ENCODE data around the gene ANKS1B.

ANKS1B gene

DNA sequence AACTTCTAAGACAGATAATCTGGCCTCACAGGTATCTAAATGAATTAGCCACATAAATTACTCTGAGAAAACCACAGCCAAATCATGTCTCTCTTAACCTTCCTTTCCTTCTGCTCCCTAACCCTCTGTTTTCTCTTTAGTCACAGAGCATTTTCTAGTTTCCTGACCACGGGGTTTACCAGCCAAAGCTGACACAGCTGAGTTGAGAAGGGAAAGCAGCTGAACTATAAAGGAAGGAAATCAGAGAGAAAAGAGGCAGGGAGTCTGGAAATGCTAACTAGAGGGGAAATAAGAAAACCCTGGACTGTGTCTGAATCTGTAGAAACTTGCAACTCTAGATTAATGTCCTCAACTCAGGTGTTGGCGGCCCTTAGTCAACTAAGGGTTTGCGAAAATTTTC is 24.4 kb downstream of the ANKS1B start:
- FAIRE-seq (no peak), DNase-seq (ENCODE audit: low spot score) (no peak)

DNA sequence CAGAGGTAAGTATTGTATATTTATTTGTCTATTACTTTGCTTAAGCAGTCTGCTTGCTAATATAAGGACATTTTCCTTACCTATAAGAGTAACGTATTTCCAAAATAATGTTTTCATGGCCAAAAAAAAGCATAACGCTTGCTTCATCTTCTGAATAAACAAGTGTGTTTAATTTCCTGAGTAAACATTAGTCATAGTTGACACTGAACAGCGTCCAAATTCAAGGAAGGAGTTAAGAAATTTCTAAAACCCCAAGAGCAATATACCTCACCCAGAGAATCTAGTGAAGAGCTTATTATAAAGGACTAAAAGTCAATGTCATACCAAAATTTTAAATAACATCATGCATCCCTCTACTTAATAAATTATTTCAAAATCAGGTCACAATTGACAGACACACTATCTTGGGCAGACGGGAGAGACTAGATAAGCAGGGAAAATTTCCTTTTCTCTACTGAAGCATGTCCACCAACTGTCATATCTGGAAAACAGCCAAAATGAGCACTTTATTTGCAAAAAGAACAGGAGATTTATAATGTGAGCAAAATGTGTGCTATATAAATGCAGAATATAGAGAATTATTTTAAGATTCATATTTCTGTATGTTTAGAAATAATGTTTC is 25.1 kb downstream of the ANKS1B start:
- DNase-seq (ENCODE audit: low spot score) (no peak), FAIRE-seq (no peak)

DNA sequence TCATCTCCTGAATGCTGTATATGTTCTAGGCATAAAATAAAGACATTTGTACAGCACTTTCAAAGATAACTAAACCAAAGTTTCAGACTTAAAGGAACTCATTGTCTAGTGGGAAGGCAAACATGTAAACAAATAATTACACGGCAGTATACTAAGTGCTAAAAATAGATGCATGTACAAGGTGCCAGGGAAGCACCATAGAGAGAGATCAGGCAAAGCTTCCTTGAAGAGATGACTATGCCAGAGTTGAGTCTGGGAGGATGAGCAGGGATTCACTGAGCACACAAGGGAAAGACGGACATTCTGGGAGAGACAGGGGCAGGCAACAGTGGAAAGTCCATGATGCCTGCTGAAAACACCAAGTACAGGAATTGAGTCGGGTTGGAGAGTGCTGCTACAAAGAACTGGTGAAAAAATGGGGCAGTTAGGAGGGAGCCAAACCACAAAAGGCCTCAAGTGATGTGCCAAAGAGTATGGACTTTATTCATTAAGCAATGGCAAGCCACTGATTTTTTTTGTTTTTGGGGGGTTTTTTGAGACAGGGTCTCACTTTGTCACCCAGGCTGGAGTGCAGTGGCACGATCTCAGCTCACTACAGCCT is 26.8 kb downstream of the ANKS1B start:
- DNase-seq (ENCODE audit: low spot score) (no peak), FAIRE-seq (no peak)

DNA sequence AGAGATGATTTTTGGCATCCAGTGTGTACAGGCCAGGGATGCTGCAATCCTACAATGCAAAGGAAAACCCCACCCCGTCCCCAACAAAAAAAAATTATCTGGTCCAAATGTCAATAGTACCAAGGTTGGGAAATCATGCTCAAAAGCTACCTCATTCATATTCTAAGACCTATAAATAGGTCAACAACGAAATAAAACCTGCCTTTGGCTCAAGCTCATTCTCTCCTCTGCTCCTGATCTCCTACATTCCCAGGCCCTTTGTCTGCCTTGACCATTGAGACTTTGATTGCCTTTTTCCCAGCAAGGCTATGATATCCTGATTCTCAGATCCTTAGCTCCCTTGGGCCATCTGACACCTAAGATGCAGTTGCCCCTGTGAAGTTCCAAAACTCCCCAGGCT is 30.0 kb downstream of the ANKS1B start:
- no peak for FAIRE-seq
- no peak for DNase-seq (ENCODE audit: low spot score)

DNA sequence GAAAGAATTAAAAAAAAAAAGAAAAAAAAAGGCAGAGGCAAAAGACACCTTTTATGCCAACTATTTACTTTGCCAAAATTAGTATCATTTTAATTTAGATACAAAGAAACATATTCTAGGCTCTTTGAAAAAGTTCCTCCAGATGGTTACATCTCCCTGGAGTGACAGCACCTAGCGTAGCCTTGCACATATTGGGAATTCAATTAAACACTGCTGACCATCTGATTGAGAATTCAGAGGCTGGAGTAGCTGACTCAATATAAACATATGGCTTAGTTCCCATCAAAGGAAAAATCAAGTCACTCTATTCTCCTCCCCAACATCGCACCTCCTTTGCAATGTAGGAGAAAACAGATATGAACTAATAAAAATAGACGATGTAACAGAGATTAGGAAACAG is 36.4 kb downstream of the ANKS1B start:
- DNase-seq (ENCODE audit: low spot score) = no peak

DNA sequence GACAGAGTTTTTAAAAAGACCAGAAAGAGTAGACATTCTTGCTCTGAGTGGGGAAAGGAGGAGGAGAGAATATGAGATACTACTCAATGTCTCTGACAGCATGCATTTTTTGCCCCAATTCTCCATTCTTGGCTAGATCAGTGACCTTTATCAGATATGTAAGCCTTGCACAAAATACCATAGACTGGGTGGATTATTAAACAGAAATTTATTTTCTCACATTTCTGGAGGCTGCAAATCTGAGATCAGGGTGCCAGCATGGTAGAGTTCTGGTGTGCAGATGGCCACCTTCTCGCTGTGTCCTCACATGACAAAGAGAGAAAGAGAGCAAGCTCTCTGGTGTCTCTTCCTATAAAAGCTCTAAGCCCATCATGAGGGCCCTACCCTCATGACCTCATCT is 38.6 kb downstream of the ANKS1B start:
- no peak for FAIRE-seq
- no peak for DNase-seq (ENCODE audit: low spot score)

More for the DNA sequence above, 36.4 kb downstream of the ANKS1B start:
- no peak for FAIRE-seq

DNA sequence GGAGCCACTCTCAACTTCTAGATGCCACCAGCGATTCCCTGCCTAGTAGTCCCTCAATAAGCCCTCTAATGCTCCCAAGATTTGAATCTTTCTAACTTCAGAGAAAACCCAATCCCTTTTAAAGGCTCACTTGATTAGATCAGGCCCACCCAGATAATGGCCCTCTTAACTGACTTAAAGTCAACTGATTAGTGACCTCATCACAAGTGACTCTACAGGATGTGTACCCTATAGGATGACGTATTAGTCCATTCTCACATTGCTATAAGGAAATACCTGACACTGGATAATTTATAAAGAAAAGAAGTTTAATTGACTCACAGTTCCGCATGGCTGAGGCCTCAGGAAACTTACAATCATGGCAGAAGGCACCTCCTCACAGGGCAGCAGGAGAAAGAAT is 49.1 kb downstream of the ANKS1B start:
- FAIRE-seq (no peak), DNase-seq (ENCODE audit: low spot score) (no peak)

DNA sequence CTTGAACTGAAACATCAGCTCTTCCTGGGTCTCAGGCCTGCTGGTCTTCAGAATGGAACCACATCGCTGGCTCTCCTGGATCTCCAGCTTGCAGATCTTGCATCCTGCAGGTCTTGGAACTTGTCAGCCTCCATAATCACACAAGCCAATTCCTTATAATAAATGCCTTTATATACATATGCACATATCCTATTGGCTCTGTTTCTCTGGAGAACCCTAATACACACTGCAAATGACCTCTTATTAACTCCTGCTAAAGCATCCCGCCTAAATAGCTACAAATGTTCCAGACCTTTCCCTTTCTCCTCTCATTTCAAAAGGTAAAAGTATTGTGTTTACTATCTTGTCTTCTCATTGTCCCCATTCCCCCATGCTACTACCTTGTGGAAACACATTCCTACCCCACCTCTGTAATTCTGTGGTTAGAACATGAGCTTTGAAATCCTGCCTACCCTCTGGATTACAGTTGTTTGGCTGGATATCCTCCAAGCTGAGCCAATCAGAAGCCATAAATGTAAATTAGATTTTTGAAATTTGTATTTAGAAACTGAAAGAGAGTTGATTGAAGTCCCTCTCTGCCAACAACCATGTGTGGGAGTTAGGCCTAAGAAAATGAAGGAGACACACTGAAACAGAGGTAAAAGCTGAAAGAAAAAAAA is 58.1 kb downstream of the ANKS1B start:
- no peak for FAIRE-seq
- no peak for DNase-seq (ENCODE audit: low spot score)

DNA sequence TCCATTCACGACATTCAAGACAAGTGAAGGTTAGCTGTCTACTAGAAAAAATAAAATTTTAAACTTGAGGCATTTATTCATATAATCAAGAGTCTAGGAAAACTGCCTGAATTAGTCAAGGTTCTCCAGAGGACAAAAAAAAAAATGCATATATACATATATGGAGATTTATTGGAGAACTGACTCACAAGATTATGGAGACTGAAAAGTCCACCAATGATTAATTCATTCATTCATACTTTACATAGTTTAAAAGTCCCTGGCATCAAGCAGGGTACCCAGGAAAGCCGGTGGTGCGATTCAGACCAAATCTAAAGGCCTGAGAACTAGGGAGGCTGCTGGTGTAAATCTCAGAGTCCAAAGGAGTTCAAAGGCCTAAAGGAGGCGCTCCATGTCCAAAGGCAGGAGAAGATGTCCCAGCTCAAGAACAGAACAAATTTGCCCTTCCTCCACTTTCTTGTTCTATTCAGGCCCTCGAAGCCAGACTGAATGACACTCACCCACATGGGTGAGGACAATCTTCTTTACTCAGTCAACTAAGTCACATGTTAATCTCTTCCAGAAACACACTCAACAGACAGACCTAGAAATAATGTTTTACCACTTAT is 64.3 kb downstream of the ANKS1B start:
- FAIRE-seq (no peak), DNase-seq (ENCODE audit: low spot score) (no peak)

DNA sequence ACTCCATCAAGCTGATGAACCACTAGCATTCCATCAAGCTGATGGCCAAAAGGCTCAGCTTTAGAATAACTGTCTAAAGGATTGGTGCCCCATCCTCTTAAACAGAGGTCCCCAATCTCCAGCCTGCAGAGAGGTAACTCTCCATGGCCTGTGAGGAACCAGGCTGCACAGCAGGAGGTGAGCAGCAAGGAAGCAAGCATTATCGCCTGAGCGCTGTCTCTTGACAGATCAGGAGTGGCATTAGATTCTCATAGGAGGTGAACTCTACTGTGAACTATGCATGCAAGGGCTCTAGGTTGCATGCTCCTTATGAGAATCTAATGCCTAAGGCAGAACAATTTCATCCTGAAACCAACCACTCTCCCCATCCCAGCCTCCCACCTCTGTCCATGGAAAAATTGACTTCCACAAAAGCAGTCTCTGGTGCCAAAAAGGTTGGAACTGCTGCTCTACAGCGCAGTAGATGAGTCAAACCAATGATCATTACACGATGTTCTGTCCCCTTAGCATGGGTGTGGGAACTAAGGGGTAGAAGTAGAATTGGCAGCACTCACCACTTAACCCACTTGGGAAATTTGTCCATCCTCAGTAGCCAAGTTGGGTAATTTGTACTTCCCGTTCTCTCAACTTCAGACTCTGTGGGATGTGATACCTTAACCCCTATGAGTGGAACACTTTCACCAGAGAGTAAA is 66.9 kb downstream of the ANKS1B start:
- FAIRE-seq (no peak), DNase-seq (ENCODE audit: low spot score) (no peak)

DNA sequence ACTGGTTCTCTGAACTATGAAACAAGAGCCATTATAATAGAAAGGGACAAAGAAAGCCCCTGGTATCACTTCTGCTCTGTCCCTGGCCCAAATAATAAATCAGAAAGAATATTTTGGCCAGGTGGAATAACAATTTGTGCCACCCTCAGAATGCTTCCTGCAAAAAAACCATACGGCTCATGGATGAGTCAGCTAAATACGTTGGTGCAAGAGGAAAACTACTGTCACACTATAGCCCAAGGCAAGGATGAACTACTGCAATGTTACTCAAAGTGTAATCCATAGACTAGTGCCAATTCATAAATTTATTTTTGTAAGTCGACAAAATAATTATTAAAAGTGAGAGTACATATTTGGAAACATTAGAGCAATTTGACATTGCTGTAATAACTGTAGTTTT is 68.2 kb downstream of the ANKS1B start:
- DNase-seq (ENCODE audit: low spot score) (no peak), FAIRE-seq (no peak)

DNA sequence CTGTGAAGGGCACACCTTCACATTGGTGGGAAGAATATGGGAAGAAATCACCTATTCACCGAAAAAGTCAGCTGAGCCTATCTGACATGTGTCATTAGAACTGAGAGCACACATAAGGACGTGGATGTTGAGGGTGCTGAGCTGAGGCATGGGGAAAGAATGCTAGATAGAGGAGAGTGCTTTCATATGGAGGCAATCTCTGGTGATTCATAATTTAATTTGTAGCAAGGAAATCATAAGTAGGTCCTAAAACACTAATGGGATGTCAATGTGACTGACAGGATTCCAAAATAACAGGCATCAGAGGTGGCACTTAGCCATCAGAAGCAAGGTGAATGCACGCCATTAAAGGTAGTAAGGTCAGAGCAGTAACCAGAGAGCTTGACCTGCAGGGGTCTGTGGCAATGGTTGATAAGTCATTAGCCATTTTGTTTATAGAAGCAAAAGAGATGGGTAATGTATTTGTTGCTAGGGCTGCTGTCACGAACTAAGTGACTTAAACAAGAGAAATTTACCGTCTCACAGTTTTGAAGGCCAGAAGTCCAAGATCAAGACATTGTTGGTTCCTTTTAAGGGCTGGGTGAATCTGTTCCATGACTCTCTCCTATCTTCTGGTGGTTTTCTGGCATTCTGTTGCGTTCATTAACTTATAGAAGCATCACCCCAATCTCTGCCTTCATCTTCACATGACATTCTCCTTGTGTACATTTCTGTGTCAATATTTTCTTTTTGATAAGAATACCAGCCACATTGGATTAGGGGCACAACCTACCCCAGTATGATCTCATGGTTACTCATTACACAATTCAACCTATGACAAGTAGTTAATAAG is 69.3 kb downstream of the ANKS1B start:
- FAIRE-seq = no peak
- no peak for DNase-seq (ENCODE audit: low spot score)

DNA sequence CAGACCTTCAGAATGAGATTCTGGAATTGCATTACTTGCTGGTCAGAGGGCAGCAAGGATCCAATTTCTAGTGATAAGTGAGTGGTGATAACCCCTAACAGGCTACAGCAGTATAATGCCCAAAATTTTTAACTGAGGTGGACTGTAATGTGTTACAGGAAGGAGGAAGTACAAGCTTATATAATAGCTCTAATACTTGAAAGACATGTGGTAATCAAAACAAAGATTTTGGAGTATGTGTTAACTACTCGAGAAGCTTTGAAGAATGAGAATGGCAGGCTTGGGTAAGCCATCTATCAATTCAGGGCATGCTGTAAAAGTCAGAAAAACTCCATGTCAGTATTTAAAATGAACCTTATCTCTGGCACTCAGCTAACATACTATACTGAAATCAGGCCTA is 70.5 kb downstream of the ANKS1B start:
- DNase-seq (ENCODE audit: low spot score) (no peak), FAIRE-seq (no peak)

DNA sequence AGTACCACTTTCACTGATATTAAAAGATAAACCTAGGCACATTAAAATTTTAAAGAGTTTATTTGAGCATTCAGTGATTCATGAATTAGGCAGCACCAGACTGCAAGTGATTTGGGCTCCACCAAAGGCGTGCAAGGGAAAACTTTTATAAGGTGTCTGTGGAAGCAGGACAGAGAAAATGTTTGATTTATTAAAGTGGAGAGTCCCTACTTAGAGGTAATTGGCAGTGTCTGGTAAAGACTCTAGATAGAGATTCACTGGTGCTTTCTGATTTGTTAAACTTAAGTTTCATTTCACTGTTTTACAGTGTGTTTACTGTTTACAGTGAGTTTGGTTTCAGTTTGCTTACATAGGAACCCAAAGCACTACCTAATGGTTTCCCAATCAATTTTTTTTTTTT is 72.8 kb downstream of the ANKS1B start:
- no peak for DNase-seq (ENCODE audit: low spot score)
- FAIRE-seq = no peak

DNA sequence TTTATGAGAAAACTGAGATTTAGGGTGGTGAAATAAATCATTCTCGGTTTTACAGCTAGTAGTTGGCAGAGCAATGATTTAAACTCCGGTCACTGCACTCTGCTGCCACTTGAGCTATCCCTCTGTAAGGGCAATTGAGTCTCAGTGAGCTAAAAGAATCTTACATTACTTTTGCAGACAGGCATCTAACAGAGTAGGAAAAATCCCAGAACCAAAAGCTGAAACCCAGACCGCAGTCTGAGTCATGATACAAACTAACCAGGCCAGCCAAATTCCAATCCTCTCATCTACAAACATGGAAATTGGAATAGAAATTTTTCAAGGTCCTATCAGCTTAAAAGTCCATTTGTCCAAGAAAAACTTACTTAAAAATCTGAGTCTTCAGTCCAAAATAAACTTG is 73.7 kb downstream of the ANKS1B start:
- FAIRE-seq (no peak), DNase-seq (ENCODE audit: low spot score) (peak; percentile 53)

DNA sequence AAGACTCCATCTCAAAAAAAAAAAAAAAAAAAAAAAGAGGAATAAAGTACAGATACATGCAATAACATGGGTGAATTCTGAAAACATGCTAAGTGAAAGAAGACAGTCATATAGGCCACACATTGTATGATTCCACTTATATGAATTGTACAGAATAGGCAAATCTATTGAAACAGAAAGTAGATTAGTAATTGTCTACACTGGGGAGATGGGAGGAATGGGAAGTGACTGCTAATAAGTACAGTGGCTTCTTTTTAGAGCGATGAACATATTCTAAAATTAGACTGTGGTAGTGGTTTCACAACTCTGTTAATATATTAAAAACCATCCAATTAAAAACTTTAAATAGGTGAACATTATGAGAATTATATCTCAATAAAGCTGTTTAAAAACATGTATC is 74.4 kb downstream of the ANKS1B start:
- DNase-seq (ENCODE audit: low spot score) = no peak
- FAIRE-seq = no peak

DNA sequence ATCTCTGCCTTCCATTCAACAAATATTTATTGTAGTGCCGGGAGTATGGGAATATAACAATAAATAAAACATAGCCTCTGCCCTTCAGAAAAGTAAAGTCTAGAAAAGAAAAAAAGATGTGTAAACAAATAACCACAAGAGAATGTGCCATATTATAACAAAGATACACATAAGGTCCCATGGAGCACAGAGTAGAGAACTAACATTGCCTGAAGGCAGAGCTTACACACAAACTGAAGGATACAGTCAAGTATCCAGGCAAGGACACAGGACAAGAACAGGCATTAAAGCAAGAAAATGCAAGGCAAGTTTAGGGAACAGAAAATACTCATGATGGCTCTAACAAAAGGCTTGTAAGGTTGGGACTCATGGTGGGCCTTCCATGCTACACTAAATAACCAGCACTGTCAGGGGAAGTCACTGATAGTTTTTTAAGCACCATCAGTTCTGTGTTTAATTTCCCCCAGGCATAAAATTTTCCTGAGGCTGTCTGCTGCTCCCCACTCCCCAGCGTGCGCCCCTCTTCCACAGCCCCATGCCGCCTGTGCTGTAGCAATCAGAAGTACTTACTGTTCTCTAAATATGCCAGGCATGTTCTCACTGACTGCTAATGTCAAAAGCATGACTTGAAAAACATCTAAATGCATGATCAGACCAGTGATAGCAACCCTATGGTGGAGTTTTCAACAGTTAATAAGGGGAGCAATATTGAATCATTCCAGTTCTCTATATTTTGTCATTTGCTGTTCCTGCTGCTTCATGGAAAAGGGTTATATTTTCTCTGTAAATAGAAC is 77.8 kb downstream of the ANKS1B start:
- FAIRE-seq (no peak), DNase-seq (ENCODE audit: low spot score) (no peak)

DNA sequence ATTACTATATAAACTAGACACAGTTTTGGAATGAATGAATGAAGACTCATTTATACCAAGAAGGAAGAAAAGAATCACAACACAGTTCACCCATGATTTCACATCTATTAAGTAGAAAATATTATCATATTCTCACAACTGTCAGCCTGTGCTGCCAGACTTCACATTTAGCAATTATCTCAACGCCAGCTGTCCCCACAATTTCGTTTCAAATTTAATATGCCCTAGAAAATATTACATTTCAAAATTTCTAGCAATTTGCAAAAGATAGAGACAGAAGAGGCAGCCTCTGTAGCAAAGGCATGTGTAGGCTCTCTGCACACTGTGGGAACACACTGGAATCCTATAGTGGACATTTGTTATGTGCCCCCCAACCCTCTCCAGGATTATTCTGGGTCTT is 83.6 kb downstream of the ANKS1B start:
- FAIRE-seq = no peak
- no peak for DNase-seq (ENCODE audit: low spot score)

DNA sequence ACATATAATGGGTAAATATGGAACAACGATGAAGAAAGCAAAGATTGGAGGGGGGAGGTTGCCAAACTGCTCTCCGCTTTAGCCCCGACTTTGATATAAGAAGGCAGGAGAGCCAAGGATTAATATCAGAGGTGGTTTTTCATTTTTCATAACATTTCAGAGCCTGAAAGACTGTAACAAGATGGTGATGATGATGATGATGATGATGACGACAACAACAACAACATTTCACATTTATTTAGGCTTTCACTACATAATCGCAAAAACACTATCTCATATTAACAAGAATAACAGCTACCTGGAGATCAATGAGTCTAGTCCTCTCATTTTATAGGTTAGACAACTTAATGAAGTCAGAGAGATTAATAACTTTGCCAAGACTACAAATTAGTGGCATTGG is 86.1 kb downstream of the ANKS1B start:
- FAIRE-seq = no peak

DNA sequence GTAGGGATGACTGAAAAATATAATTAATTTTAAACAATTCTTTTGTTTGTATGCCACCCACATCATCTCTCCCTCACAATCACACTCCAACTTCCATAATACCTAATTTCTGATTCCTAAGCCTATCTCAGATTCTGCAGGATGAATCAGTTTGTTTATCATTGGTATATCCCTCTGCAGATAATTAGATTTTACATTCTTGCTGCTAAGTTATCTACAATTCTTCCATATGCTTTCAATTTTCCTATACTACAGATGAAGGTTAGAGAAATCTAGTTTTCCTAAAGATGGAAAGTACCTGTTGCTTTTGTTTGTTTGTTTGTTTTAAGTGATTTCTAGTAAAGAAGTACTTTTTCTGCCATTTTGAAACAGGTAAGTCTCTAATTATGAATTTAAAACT is 105.3 kb downstream of the ANKS1B start:
- DNase-seq (ENCODE audit: low spot score) (no peak), FAIRE-seq (no peak)

More for the DNA sequence above, 86.1 kb downstream of the ANKS1B start:
- no peak for DNase-seq (ENCODE audit: low spot score)

Data from urothelium cell line (cell line).